Stomach smooth muscle (tissue), 2 donors: ENCODE results near the gene COL4A4.
"Not testable (repeated sequence)": the region's sequence is repeated elsewhere in the genome, so short reads cannot be mapped to it uniquely, and the experiment has no call there.

Experiments used
- H3K27ac ChIP-seq: one replicate; pipeline ENCODE4 v1.7.0; 2013; ENCODE audit warnings: mild to moderate bottlenecking, low read length, inconsistent platforms
- H3K27me3 ChIP-seq, 2 donors: one replicate each; pipeline ENCODE4 v1.7.0; 2013; ENCODE audit warnings: low read length in 2 of 2; ENCODE audit not compliant: insufficient read depth in 2 of 2, control insufficient read depth in 1 of 2
- H3K36me3 ChIP-seq, 2 donors: one replicate each; pipeline ENCODE4 v1.7.0; 2013; ENCODE audit warnings: low read length in 2 of 2; ENCODE audit not compliant: control insufficient read depth in 2 of 2, insufficient read depth in 2 of 2
- H3K4me1 ChIP-seq: one replicate; pipeline ENCODE4 v1.7.0; 2013; ENCODE audit warnings: low read length; ENCODE audit not compliant: control insufficient read depth, insufficient read depth
- H3K4me3 ChIP-seq, 2 donors: one replicate each; pipeline ENCODE4 v1.7.0; 2013; ENCODE audit warnings: low read length in 2 of 2
- H3K9ac ChIP-seq, 2 donors: one replicate each; pipeline ENCODE4 v1.7.0; 2013; ENCODE audit warnings: low read length in 2 of 2, mild to moderate bottlenecking in 1 of 2
- H3K9me3 ChIP-seq, 2 donors: one replicate each; pipeline ENCODE4 v1.7.0; 2013; ENCODE audit warnings: low read length in 2 of 2; ENCODE audit not compliant: control insufficient read depth in 2 of 2
- donor health status: healthy.
- donor health status: Pancreatic carcinoma.

COL4A4 gene

DNA sequence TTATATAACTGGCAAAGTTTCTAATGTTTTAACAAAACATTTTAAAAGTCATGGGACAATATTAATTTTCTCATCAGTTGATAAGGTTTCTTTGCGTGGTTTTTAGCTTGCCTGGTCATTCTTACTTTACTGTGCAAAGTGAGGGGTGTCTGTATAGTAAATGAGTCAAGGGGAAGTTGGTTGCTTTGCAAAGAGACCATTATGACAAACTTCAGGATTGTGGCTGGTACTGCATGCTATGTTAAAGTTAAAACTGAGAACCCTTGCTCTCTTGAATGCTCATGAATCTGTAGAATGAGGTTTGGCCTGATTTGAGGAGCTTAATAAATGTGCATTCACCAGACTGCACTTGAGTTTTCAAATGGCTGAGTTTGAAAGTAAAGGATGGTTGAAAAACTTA is 47.0 kb downstream of the COL4A4 start:
- no peaks in the 10 kb centered on the region for H3K9me3 ChIP-seq
- H3K36me3 ChIP-seq: no peaks in the 10 kb centered on the region
- H3K9ac ChIP-seq: no peak overlapping the region
- no peak overlapping the region for H3K27ac ChIP-seq
- H3K4me1 ChIP-seq: no peaks in the 10 kb centered on the region
- H3K4me3 ChIP-seq: no peak overlapping the region
- H3K27me3 ChIP-seq: no peaks in the 10 kb centered on the region

DNA sequence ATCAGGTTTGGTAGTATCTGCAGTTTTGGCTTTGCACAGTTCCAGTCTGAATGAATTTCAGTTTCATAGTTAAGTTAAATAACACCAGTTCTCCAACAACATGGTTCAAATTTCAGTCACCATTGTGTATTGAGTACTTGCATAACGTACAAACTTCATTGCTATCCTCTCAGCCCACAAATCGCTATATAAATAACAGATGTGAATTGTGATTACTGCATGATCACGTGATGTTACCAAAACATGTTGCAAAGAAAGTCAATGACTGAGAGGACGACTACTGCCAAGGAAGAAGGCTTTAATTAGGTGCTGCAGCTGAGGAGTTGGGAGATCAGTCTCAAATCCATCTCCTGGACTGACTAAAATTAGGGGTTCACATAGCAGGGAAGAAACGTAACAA is 48.2 kb downstream of the COL4A4 start:
- Histone ChIP-seq H3K36me3 (no peaks in the 10 kb centered on the region), H3K27ac (no peak overlapping the region), H3K9me3 (no peaks in the 10 kb centered on the region), H3K9ac (no peak overlapping the region), H3K27me3 (no peaks in the 10 kb centered on the region), H3K4me3 (no peak overlapping the region), H3K4me1 (no peaks in the 10 kb centered on the region)

DNA sequence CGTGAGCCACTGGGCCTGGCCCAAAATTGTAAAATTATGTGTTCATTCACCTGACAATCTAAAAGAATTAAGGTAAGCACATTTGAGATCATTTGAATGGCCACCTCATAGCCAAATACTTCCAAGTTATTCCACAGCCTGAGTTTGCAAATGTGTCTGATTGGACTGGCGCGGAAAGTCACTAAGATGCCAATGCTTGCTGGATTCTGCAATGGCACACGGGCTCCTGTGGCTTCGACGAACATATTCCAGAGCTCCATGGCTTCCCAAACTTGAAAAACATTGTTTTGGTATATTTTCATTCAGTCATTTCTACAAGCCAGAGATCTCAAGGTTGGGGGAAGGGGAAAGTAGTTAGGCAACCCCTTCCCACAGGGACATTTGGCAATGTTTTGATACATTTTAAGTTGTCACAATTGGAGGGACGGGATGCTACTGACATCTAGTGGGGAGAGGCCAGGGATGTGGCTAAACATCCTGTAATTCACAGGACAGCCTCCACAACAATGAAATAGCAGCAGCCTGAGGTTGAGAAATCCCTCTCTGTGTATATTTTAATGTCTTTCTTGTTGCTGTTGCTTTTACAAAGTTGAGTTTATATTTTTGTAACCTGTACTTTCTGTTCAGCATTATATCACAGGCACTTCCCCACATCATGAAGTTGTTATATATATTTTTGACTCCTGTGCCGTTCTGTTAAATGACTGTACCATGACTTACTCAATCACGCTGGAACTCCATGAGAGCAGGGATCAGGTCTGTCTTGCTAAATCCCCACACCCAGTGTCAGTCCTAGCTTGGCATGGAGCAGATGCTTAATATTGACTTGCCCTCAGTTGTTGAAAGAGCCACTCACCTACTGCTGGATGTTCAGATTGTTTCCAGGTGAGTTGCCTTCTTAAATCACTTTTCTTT is 56.9 kb downstream of the COL4A4 start:
- Histone ChIP-seq H3K36me3 (no peaks in the 10 kb centered on the region), H3K27ac (no peak overlapping the region), H3K9ac (no peak overlapping the region)

DNA sequence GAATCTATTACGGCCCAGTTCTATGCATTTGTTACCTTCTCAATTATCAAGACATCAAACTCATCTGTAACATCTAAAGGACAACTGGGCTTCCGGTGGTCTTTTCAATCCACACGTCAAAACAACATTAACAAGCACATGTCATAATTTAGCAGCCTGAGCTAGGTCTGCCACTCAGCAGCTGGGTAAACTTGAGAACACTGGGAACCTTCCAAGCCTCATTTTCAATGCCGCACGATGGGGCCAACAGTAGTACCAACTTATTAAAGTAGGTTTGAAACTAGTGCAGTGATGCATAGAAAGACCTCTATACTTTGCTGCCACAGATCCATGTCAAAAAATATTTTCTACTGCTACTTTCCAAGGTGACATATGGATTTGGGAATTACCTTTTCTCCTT is 60.4 kb downstream of the COL4A4 start:
- Histone ChIP-seq H3K4me3 (no peak overlapping the region), H3K36me3 (no peaks in the 10 kb centered on the region), H3K9me3 (no peaks in the 10 kb centered on the region), H3K4me1 (peaks cover 4% of the 10 kb centered on the region), H3K27me3 (no peaks in the 10 kb centered on the region), H3K9ac (no peak overlapping the region), H3K27ac (no peak overlapping the region)

More for the DNA sequence above, 56.9 kb downstream of the COL4A4 start:
- no peaks in the 10 kb centered on the region for H3K27me3 ChIP-seq
- peaks cover 4% of the 10 kb centered on the region for H3K4me1 ChIP-seq
- peak overlapping the region in 1 of 2 donors; percentile 52 for H3K4me3 ChIP-seq
- H3K9me3 ChIP-seq: no peaks in the 10 kb centered on the region

DNA sequence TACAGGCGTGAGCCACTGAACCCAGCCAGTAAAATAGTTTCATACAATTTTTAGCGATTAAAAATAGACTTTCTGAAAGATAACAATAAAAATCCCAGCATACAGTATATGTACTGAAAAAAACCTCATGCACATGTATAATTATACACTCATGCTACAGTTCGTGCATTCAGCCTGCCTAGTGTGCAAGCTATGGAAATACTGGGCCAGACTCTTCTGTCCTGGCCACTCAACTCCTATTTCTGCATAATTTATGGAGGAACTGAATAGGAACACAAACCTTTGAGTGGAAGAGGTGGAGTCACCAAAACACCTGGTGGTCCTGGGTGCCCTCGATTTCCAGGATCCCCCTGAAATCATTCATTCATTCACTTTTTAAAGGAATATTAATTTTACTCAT is 64.7 kb downstream of the COL4A4 start:
- Histone ChIP-seq H3K9ac (no peak overlapping the region), H3K4me3 (no peak overlapping the region), H3K27ac (no peak overlapping the region), H3K4me1 (no peaks in the 10 kb centered on the region), H3K36me3 (no peaks in the 10 kb centered on the region), H3K9me3 (no peaks in the 10 kb centered on the region), H3K27me3 (no peaks in the 10 kb centered on the region)

DNA sequence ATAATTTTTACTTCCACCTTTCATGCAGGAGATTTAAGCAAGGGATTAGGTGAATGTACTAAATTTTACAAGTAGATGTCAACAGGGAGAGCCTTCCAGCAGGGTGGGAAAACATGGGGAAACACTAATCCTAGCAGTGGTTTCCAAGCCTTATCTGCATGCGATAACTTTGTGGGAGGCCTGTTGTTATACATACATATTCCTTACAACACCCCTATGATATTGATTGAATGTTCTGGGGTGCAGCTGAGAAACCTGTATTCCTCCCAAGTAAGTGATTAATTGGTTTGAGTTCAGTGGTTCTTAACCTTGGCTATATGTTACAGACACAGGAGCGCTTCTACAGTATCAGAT is 65.9 kb downstream of the COL4A4 start:
- no peak overlapping the region for H3K4me3 ChIP-seq
- no peaks in the 10 kb centered on the region for H3K9me3 ChIP-seq
- no peaks in the 10 kb centered on the region for H3K4me1 ChIP-seq
- H3K9ac ChIP-seq: no peak overlapping the region
- no peak overlapping the region for H3K27ac ChIP-seq
- no peaks in the 10 kb centered on the region for H3K27me3 ChIP-seq
- H3K36me3 ChIP-seq: no peaks in the 10 kb centered on the region

DNA sequence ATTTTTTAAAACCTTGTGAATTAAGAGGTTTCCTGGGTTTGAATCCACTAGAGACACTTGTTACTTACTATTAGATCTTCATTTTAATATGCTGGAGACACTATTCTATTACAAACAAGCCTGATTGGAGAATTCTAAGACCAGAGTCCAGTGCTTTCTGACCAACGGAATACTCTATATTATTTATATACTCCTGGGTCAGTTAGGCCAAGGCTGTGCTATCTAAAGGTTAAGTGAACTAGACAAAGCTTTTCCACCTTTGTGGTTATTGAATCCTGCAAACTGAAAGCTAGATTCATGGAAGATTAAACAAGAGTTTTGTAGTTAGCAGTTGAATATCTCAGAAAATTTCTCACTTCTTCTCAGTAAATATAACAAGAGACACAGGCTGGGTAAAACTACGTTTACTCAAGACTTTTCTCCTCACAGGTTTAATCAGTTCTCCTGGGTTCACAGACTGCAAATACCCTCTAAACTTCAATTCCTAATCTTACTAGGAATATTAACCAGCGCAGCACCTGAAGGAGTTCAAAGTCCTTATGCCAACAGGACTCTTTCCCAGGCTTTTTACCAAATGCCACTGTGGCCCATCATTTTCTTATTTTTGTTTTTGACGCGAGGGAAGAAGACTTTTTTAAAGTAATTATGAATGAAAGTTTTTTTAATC is 66.4 kb downstream of the COL4A4 start:
- no peaks in the 10 kb centered on the region for H3K27me3 ChIP-seq
- no peaks in the 10 kb centered on the region for H3K9me3 ChIP-seq
- no peak overlapping the region for H3K9ac ChIP-seq
- H3K27ac ChIP-seq: no peak overlapping the region
- H3K4me1 ChIP-seq: no peaks in the 10 kb centered on the region
- no peak overlapping the region for H3K4me3 ChIP-seq
- H3K36me3 ChIP-seq: no peaks in the 10 kb centered on the region

DNA sequence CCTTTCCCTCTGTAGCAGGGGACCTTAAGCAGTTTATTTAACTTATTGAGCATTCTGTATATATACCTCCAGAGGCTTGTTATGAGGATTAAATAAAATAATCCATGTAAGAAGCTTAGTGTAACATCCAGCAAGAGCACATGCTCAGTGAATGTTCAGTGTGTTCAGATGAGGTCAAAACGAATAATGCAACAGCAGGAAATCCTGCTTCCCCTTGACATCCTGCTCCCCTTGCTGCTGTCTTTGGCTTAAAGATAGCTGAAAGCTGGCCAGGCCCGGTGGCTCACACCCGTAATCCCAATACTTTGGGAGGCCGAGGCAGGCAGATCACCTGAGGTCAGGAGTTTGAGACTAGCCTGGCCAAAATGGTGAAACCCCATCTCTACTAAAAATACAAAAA is 68.7 kb downstream of the COL4A4 start:
- H3K4me3 ChIP-seq: no peak overlapping the region
- H3K4me1 ChIP-seq: no peaks in the 10 kb centered on the region
- H3K27ac ChIP-seq: no peak overlapping the region
- no peaks in the 10 kb centered on the region for H3K36me3 ChIP-seq
- H3K9me3 ChIP-seq: no peaks in the 10 kb centered on the region
- no peak overlapping the region for H3K9ac ChIP-seq
- H3K27me3 ChIP-seq: no peaks in the 10 kb centered on the region

DNA sequence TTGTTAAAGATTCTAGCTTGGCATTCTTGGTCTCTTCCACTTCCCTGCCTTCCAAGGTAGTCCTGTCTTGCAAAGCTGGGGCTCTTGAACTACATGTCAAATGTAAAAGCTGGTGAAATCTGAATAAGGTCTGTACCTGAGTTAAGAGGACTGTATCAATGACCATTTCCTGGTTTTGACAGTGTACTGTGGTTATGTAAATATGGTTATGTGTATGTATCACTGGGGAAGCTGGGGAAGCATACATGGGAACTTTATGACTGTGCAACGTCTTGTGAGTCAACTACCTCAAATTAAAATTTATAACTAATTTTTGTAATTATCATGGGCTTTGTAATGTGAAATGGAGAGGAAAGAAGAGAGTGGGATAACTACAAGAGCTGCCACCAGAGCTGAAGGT is 81.7 kb downstream of the COL4A4 start:
- Histone ChIP-seq H3K36me3 (no peaks in the 10 kb centered on the region), H3K9ac (no peak overlapping the region), H3K9me3 (no peaks in the 10 kb centered on the region), H3K4me1 (no peaks in the 10 kb centered on the region), H3K27ac (no peak overlapping the region), H3K4me3 (no peak overlapping the region), H3K27me3 (no peaks in the 10 kb centered on the region)

DNA sequence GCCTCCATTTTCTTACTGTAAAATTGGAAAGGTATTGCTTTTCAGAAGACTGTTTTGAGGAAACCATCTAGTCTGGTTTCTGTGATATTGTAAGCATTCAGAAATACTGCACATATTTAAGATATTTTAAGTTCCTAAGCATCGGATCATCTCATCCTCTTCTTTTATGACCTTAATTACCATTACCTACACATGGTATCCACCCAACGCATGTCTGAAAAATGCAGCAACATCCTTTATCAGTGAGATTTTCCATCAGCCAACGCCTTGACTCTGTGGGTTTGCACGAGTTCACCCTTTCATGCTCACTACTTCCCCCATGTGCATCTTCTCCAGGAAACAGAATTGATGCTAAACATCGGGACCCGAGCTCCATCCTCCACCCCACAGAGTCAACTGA is 84.3 kb downstream of the COL4A4 start:
- Histone ChIP-seq H3K4me1 (no peaks in the 10 kb centered on the region), H3K4me3 (no peak overlapping the region), H3K27me3 (no peaks in the 10 kb centered on the region), H3K36me3 (no peaks in the 10 kb centered on the region), H3K9me3 (no peaks in the 10 kb centered on the region), H3K9ac (no peak overlapping the region), H3K27ac (no peak overlapping the region)

DNA sequence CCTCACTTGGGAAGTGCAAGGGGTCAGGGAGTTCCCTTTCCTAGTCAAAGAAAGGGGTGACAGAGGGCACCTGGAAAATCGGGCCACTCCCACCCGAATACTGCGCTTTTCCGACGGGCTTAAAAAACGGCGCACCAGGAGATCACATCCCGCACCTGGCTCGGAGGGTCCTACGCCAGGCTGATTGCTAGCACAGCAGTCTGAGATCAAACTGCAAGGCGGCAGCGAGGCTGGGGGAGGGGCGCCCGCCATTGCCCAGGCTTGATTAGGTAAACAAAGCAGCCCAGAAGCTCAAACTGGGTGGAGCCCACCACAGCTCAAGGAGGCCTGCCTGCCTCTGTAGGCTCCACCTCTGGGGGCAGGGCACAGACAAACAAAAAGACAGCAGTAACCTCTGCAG is 98.9 kb downstream of the COL4A4 start:
- H3K27ac ChIP-seq, H3K4me3 ChIP-seq, H3K4me1 ChIP-seq, H3K27me3 ChIP-seq, H3K9ac ChIP-seq, H3K36me3 ChIP-seq, H3K9me3 ChIP-seq: not testable (repeated sequence)
